Measurements from ENCODE around the gene PCDHA13.
"Not testable (repeated sequence)": the region's sequence is repeated elsewhere in the genome, so short reads cannot be mapped to it uniquely, and the experiment has no call there.

Gene PCDHA13

GRCh38 chr5:140881889-140882590 lies at the start of gene PCDHA13:
PCDHA13 (plus strand) TSS chr5:140882124; CDS start chr5:140882269, 145 bp downstream.
- DNase-seq = peak in 6 of 56 donors; percentile 2 to 16 (median 13)

- DNase-seq = no peak
These were observed 47.9 kb upstream of the PCDHA13 start, which contains the start of gene PCDHA7 for GRCh38 chr5:140833993-140834392. PCDHA7 (plus strand) TSS chr5:140834269; CDS start chr5:140834384, 115 bp downstream.

- DNase-seq = not testable (repeated sequence)
These were observed 47.4 kb upstream of the PCDHA13 start for GRCh38 chr5:140834439-140835008.

- no peak for DNase-seq
These were observed 46.1 kb upstream of the PCDHA13 start for GRCh38 chr5:140835622-140836510.

- DNase-seq = peak in 7 of 56 donors; percentile 9 to 49 (median 20)
These were observed 40.7 kb upstream of the PCDHA13 start, which contains the start of gene PCDHA8 for GRCh38 chr5:140840978-140841962. PCDHA8 (plus strand) TSS chr5:140841187; CDS start chr5:140841322, 135 bp downstream.

GRCh38 chr5:140842798-140843733 lies 38.9 kb upstream of the PCDHA13 start:
- DNase-seq = no peak

GRCh38 chr5:140848139-140849102 lies 33.5 kb upstream of the PCDHA13 start, which contains the start of gene PCDHA9:
PCDHA9 (plus strand) TSS chr5:140848382; CDS start chr5:140848496, 114 bp downstream.
- DNase-seq = not testable (repeated sequence)

- not testable (repeated sequence) for DNase-seq
These were observed 31.9 kb upstream of the PCDHA13 start for GRCh38 chr5:140849831-140850634.

GRCh38 chr5:140855772-140856674 lies 25.9 kb upstream of the PCDHA13 start, which contains the start of gene PCDHA10:
PCDHA10 (plus strand) TSS chr5:140855897; CDS start chr5:140856049, 152 bp downstream.
- peak in 3 of 56 donors; percentile 18 to 23 (median 22) for DNase-seq

GRCh38 chr5:140857177-140857986 lies 24.5 kb upstream of the PCDHA13 start:
- DNase-seq = no peak

- DNase-seq = no peak
These were observed 24.0 kb upstream of the PCDHA13 start for GRCh38 chr5:140857987-140858240.

- DNase-seq = no peak
These were observed 19.3 kb upstream of the PCDHA13 start for GRCh38 chr5:140862441-140863295.

- DNase-seq = peak in 2 of 56 donors; percentile 19 to 26
These were observed 13.0 kb upstream of the PCDHA13 start, which contains the start of gene PCDHA11 for GRCh38 chr5:140868721-140869554. PCDHA11 (plus strand) TSS chr5:140868957; CDS start chr5:140869104, 147 bp downstream.
